H1 (cell line): ENCODE measurements around the gene OGDH. TPM values are rescaled to one million over a fixed set of nuclear protein-coding genes. Genes with fewer than 3 reads are reported as not detected.

Source experiments
- CTCF ChIA-PET: fragments of 300-600 bp; sonication (Branson Sonifier 250); formaldehyde crosslinking; loops from one replicate; lab custom pipeline; 2021; ENCODE audit not compliant: partially characterized antibody; lab: Charles Lee
- POLR2A ChIA-PET: fragments of 300-600 bp; sonication (Branson Sonifier 250); formaldehyde crosslinking; loops from one replicate; lab custom pipeline; 2021; ENCODE audit warnings: inconsistent platforms; ENCODE audit not compliant: partially characterized antibody; lab: Charles Lee
- DNase-seq, 2 experiments: peaks; one replicate each; pipeline versions ENCODE4 v3.0.0 to v3.0.0-alpha.2; 2010 to 2022; ENCODE audit warnings: low spot score in 2 of 2, low read depth in 1 of 2, mixed read lengths in 1 of 2
- FAIRE-seq: peaks from 2 replicates; lab custom pipeline; 2011; peaks lifted over from hg19 to GRCh38; lab: Jason Lieb, UNC
- H2AFZ ChIP-seq: 2 replicates; pipeline ENCODE4 v1.8.1; 2012; ENCODE audit warnings: low read length, inconsistent platforms
- H2AK5ac ChIP-seq: 2 replicates; pipeline ENCODE4 v1.6.1; 2013; ENCODE audit warnings: low read depth, low read length
- H2BK120ac ChIP-seq: replicated peaks from 2 replicates; pipeline ENCODE3; 2013; ENCODE audit warnings: low read depth, low read length, inconsistent platforms
- H2BK12ac ChIP-seq: 2 replicates; pipeline ENCODE4 v1.6.1; 2013; ENCODE audit warnings: low read depth, low read length
- H2BK15ac ChIP-seq: 2 replicates; pipeline ENCODE4 v1.6.1; 2013; ENCODE audit warnings: low read length
- H2BK20ac ChIP-seq: 2 replicates; pipeline ENCODE4 v1.6.1; 2013; ENCODE audit warnings: low read length
- H2BK5ac ChIP-seq: 2 replicates; pipeline ENCODE4 v1.6.1; 2013; ENCODE audit warnings: low read depth, low read length
- H3K14ac ChIP-seq: 2 replicates; pipeline ENCODE4 v1.6.1; 2013; ENCODE audit warnings: inconsistent platforms; ENCODE audit not compliant: insufficient read length
- H3K18ac ChIP-seq: 2 replicates; pipeline ENCODE4 v1.6.1; 2013; ENCODE audit warnings: low read length; ENCODE audit errors: extremely low read depth
- H3K23ac ChIP-seq: 2 replicates; pipeline ENCODE4 v1.6.1; 2013; ENCODE audit warnings: inconsistent platforms; ENCODE audit not compliant: insufficient read length
- H3K23me2 ChIP-seq: 2 replicates; pipeline ENCODE4 v1.6.1; 2013; ENCODE audit warnings: low read depth, low read length
- H3K27ac ChIP-seq: 2 replicates; pipeline ENCODE4 v1.6.1; 2011; ENCODE audit warnings: low read depth, low read length, inconsistent platforms
- H3K27me3 ChIP-seq, 4 experiments: replicated peaks in 1 of 4; 1 replicate in 1 of 4; 2 replicates in 3 of 4; pipeline versions ENCODE4 v1.6.1 to v1.8.1; 2011 to 2013; ENCODE audit warnings: low read length in 3 of 4, mild to moderate bottlenecking in 3 of 4, inconsistent platforms in 2 of 4, mixed read lengths in 2 of 4, moderate library complexity in 1 of 4; ENCODE audit not compliant: control insufficient read depth in 3 of 4, insufficient read depth in 3 of 4; ENCODE audit errors: extremely low read depth in 1 of 4
- H3K36me3 ChIP-seq, 4 experiments: 2 replicates each; pipeline versions ENCODE4 v1.6.1 to v1.8.1; 2011 to 2013; ENCODE audit warnings: mild to moderate bottlenecking in 4 of 4, low read length in 3 of 4, moderate library complexity in 2 of 4, control low read depth in 1 of 4, inconsistent platforms in 1 of 4; ENCODE audit not compliant: insufficient read depth in 4 of 4, control insufficient read depth in 2 of 4
- H3K4ac ChIP-seq: replicated peaks from 2 replicates; pipeline ENCODE3; 2013; ENCODE audit warnings: low read length, low read depth, mixed read lengths, inconsistent platforms; ENCODE audit not compliant: insufficient read length
- H3K4me1 ChIP-seq, 4 experiments: replicated peaks in 1 of 4; 1 replicate in 1 of 4; 2 replicates in 3 of 4; pipeline versions ENCODE4 v1.6.1 to v1.8.1; 2011 to 2013; ENCODE audit warnings: low read length in 3 of 4, inconsistent platforms in 2 of 4, mixed read lengths in 1 of 4; ENCODE audit not compliant: insufficient read depth in 4 of 4, control insufficient read depth in 3 of 4
- H3K4me2 ChIP-seq, 2 experiments: 2 replicates each; pipeline versions ENCODE4 v1.6.1 to v1.8.1; 2011 to 2013; ENCODE audit warnings: low read depth in 2 of 2, low read length in 2 of 2, control low read depth in 1 of 2, inconsistent platforms in 1 of 2, mild to moderate bottlenecking in 1 of 2; ENCODE audit not compliant: insufficient read depth in 1 of 2
- H3K4me3 ChIP-seq, 4 experiments: fragments of 200-600, 300-600 bp in 1 of 4; sonication (generic), shearing (Covaris generic), sonication (Bioruptor Twin) in 1 of 4; 2 replicates each; pipeline versions ENCODE4 v1.5.1 to v1.8.1; 2011 to 2016; ENCODE audit warnings: low read length in 4 of 4, low read depth in 3 of 4, control low read depth in 2 of 4, inconsistent platforms in 2 of 4, mild to moderate bottlenecking in 2 of 4, mixed read lengths in 1 of 4, moderate library complexity in 1 of 4; ENCODE audit not compliant: insufficient read depth in 2 of 4; ENCODE audit errors: extremely low read depth in 1 of 4
- H3K56ac ChIP-seq: replicated peaks from 2 replicates; pipeline ENCODE3; 2013; ENCODE audit warnings: low read depth, mild to moderate bottlenecking, mixed read lengths, low read length, inconsistent platforms; ENCODE audit not compliant: insufficient read length
- H3K79me1 ChIP-seq: 2 replicates; pipeline ENCODE4 v1.6.1; 2013; ENCODE audit warnings: low read depth, low read length, control low read depth
- H3K79me2 ChIP-seq, 2 experiments: 2 replicates each; pipeline versions ENCODE4 v1.6.1 to v1.8.1; 2012 to 2013; ENCODE audit warnings: low read length in 2 of 2, mild to moderate bottlenecking in 2 of 2, inconsistent platforms in 1 of 2; ENCODE audit not compliant: insufficient read depth in 2 of 2, control insufficient read depth in 1 of 2
- H3K9ac ChIP-seq, 4 experiments: replicated peaks in 1 of 4; 1 replicate in 1 of 4; 2 replicates in 3 of 4; pipeline versions ENCODE4 v1.6.1 to v1.8.1; 2011 to 2013; ENCODE audit warnings: low read depth in 3 of 4, low read length in 3 of 4, control low read depth in 2 of 4, mild to moderate bottlenecking in 2 of 4, moderate library complexity in 2 of 4, inconsistent platforms in 1 of 4; ENCODE audit errors: extremely low read depth in 1 of 4
- H3K9me3 ChIP-seq, 2 experiments: 2 replicates each; pipeline versions ENCODE4 v1.6.1 to v1.8.1; 2012 to 2013; ENCODE audit warnings: mild to moderate bottlenecking in 2 of 2, moderate library complexity in 2 of 2, control low read depth in 1 of 2, inconsistent platforms in 1 of 2, low read depth in 1 of 2, low read length in 1 of 2, mixed read lengths in 1 of 2; ENCODE audit not compliant: insufficient read depth in 2 of 2
- H4K20me1 ChIP-seq, 2 experiments: replicated peaks in 1 of 2; 2 replicates each; pipeline versions ENCODE3 to v1.8.1; 2011 to 2013; ENCODE audit warnings: inconsistent platforms in 2 of 2, low read length in 2 of 2, mild to moderate bottlenecking in 1 of 2; ENCODE audit not compliant: insufficient read depth in 2 of 2, control insufficient read depth in 1 of 2
- H4K5ac ChIP-seq: 2 replicates; pipeline ENCODE4 v1.6.1; 2013; ENCODE audit warnings: low read length, low read depth, mixed read lengths, inconsistent platforms; ENCODE audit not compliant: insufficient read length
- H4K8ac ChIP-seq: 2 replicates; pipeline ENCODE4 v1.8.0; 2013; ENCODE audit warnings: mild to moderate bottlenecking, moderate library complexity, low read length, inconsistent platforms; ENCODE audit not compliant: insufficient read depth; ENCODE audit errors: extremely low read depth
- H4K91ac ChIP-seq: replicated peaks from 2 replicates; pipeline ENCODE3; 2013; ENCODE audit warnings: low read length, mixed read lengths, inconsistent platforms; ENCODE audit not compliant: insufficient read length
- BACH1 ChIP-seq: IDR thresholded peaks from 2 replicates; pipeline ENCODE4 v1.6.1; 2012; ENCODE audit warnings: low read length, improper control_type of control experiment
- BCL11A ChIP-seq, 2 experiments: IDR thresholded peaks; one replicate each; pipeline ENCODE4 v1.6.1; 2011; ENCODE audit warnings: low read depth in 2 of 2, low read length in 2 of 2, mild to moderate bottlenecking in 2 of 2
- CHD1 ChIP-seq: IDR thresholded peaks from 2 replicates; pipeline ENCODE4 v1.6.1; 2012; ENCODE audit warnings: low read depth, low read length, improper control_type of control experiment
- EGR1 ChIP-seq: IDR thresholded peaks from 2 replicates; pipeline ENCODE4 v1.6.1; 2011; ENCODE audit warnings: low read depth, low read length, borderline replicate concordance
- FOSL1 ChIP-seq: IDR thresholded peaks from 2 replicates; pipeline ENCODE4 v1.6.1; 2011; ENCODE audit warnings: mild to moderate bottlenecking, low read depth, low read length, moderate library complexity; ENCODE audit not compliant: insufficient read depth
- JUN ChIP-seq: IDR thresholded peaks from 2 replicates; pipeline ENCODE4 v1.6.1; 2011; ENCODE audit warnings: low read depth, mild to moderate bottlenecking, improper control_type of control experiment, low read length
- RXRA ChIP-seq: IDR thresholded peaks from 2 replicates; pipeline ENCODE4 v1.6.1; 2011; ENCODE audit warnings: low read depth, mild to moderate bottlenecking, low read length, moderate library complexity; ENCODE audit not compliant: insufficient read depth
- SIN3A ChIP-seq, 2 experiments: IDR thresholded peaks in 1 of 2; conservative IDR thresholded peaks in 1 of 2; 2 replicates each; pipeline ENCODE4 v1.6.1; 2011 to 2012; ENCODE audit warnings: low read length in 2 of 2, improper control_type of control experiment in 1 of 2, low read depth in 1 of 2, mild to moderate bottlenecking in 1 of 2
- TBP ChIP-seq: IDR thresholded peaks from 2 replicates; pipeline ENCODE4 v1.6.1; 2011; ENCODE audit warnings: low read depth, low read length, improper control_type of control experiment
- WGBS, 2 experiments: shearing (Covaris generic) in 1 of 2; methylation state at CpG; one replicate each; pipeline versions ENCODE4 v1.1.6 to v1.1.7; 2013 to 2015; ENCODE audit warnings: low lambda C conversion rate in 2 of 2, mixed read lengths in 2 of 2, inconsistent platforms in 1 of 2, low coverage in 1 of 2, missing lambda C conversion rate in 1 of 2; ENCODE audit not compliant: insufficient replicate concordance in 2 of 2, insufficient coverage in 1 of 2, insufficient read length in 1 of 2; ENCODE audit errors: extremely low coverage in 1 of 2, missing lambda C conversion rate in 1 of 2; 5-methylcytosine and 5-hydroxymethylcytosine counted together
- polyA plus RNA-seq, 7 experiments: library from polyadenylated mRNA; depleted of rRNA in 3 of 7; stranded (reverse) in 5 of 7; unstranded in 2 of 7; fragments of >200 nt in 5 of 7; fragments of 200-250 nt in 2 of 7; gene quantifications; 1 replicate in 5 of 7; 2 replicates in 1 of 7; 4 replicates in 1 of 7; pipeline versions ENCODE4 v1.2.1 to v1.2.3, GENCODE V29; 2011 to 2013; ENCODE audit warnings: missing spikeins in 2 of 7, mixed read lengths in 2 of 7
- total RNA-seq: library from RNA; stranded (reverse); fragmentation: NEBNext Ultra II Directional; extraction: Animal tissue kit (Norgen Biotek cat#: 25700); gene quantifications from 2 replicates; pipeline ENCODE4 v1.2.1, GENCODE V29; 2021
- TF ChIP-seq, protein P1 (sequence below): IDR thresholded peaks from 2 replicates; pipeline ENCODE4 v1.6.1; 2012; ENCODE audit warnings: inconsistent platforms
- TF ChIP-seq, protein P2 (sequence below): IDR thresholded peaks from 2 replicates; pipeline ENCODE4 v1.6.1; 2012; ENCODE audit warnings: inconsistent platforms

OGDH gene
- total and polyA plus RNA-seq, 2 of the 8 experiments (the other 6 are each of a cell fraction or from before 2014, with no cell fraction given) = 71.6 to 91.6 TPM

DNA sequence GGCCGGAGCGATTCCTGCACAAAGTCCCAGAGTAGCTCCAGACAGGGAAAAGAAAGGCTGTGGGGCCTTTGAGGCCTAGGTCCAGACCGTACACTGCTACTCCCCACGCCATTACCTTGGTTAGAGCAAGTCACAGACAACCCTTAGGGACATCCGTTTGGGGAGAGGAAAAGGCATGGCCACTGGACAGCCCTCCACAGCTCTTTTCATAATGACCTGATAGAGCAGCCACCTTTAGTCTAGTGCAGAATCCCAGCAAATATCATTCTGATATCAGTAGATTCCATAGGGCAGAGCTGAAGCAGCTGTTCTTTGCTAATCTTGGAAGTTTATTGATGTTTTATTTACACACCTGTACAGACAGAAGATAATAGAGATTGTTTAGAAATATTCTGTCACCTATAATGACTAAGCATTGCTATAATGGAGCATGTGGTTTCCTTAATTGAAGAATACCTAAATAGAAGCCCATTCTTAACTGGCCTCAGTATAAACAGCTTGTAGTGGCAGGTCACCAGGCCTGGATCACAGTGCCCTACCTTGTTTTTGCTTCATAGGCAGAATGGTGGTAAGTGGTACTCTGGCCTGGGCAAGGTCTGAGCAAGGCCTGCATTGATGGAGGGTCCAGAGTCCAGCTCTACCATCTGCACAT is 27.9 kb downstream of the OGDH start:
- Histone ChIP-seq H3K79me1 (peaks cover 10% of the 10 kb centered on the region), H2BK12ac (no peak overlapping the region), H3K9ac (no peak overlapping the region), H2BK5ac (no peak overlapping the region), H3K27ac (no peak overlapping the region), H2AK5ac (no peak overlapping the region; the same call in 1 of the 2 replicates), H3K36me3 (peaks cover 0 to under 1% (median 0%) of the 10 kb centered on the region in 4 experiments; a peak in 1 of 8 replicates), H3K14ac (no peak overlapping the region), H4K91ac (no peak overlapping the region), H3K56ac (no peak overlapping the region), H3K4me2 (no peak overlapping the region), H2BK15ac (no peak overlapping the region), H3K27me3 (no peaks in the 10 kb centered on the region), H2BK120ac (no peak overlapping the region), H3K23me2 (no peaks in the 10 kb centered on the region; the same call in 1 of the 2 replicates), H3K4me3 (no peak overlapping the region), H3K9me3 (no peaks in the 10 kb centered on the region), H2BK20ac (no peak overlapping the region), H3K23ac (no peak overlapping the region), H3K18ac (no peak overlapping the region), H4K5ac (no peak overlapping the region), H4K8ac (no peak overlapping the region), H3K79me2 (no peaks in the 10 kb centered on the region), H3K4me1 (peaks cover 11 to 21% (median 21%) of the 10 kb centered on the region in 4 experiments), H3K4ac (no peak overlapping the region), H2AFZ (no peak overlapping the region), H4K20me1 (peaks cover 3 to 13% of the 10 kb centered on the region in 2 experiments)
- DNase-seq = no peak
- ChIA-PET CTCF (interaction anchor here (0.9 to 1.5 kb wide), 3 partner anchors 15 to 115 kb away, joined by 3 to 4 read pairs (median 3); no protein-coding TSS in a partner anchor), POLR2A (interaction anchor here (0.6 to 3.4 kb wide), 4 partner anchors 23 to 84 kb away, joined by 3 to 15 read pairs (median 3); partner anchors contain the start of genes OGDH and TMED4)
- WGBS, 2 experiments = 87% methylated on average over 5 of the region's 5 CpGs; no CpG with 5 or more reads in 1 of the 2 experiments
- FAIRE-seq = no peak
- no peak for TF ChIP-seq FOSL1
- TF ChIP-seq, protein P1, sequence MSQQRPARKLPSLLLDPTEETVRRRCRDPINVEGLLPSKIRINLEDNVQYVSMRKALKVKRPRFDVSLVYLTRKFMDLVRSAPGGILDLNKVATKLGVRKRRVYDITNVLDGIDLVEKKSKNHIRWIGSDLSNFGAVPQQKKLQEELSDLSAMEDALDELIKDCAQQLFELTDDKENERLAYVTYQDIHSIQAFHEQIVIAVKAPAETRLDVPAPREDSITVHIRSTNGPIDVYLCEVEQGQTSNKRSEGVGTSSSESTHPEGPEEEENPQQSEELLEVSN = no peak
- no peak for TF ChIP-seq BACH1
- TF ChIP-seq BCL11A (IDR thresholded peaks at IDR 0.05; ENCODE audit: low read depth in 2 of 2, low read length in 2 of 2) = no peak
- no peak for TF ChIP-seq CHD1
- no peak for TF ChIP-seq EGR1
- no peak for TF ChIP-seq TBP
- TF ChIP-seq JUN = no peak
- no peak for TF ChIP-seq SIN3A (conservative IDR thresholded peaks at IDR 0.05 in 1 of 2, IDR thresholded peaks at IDR 0.05 in 1 of 2; ENCODE audit: low read depth in 1 of 2, low read length in 2 of 2)
- TF ChIP-seq, protein P2, sequence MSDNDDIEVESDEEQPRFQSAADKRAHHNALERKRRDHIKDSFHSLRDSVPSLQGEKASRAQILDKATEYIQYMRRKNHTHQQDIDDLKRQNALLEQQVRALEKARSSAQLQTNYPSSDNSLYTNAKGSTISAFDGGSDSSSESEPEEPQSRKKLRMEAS = no peak
- TF ChIP-seq RXRA = no peak
